Subcutaneous abdominal adipose tissue (tissue), 5 donors: Measurements from ENCODE around the gene SH3RF3.

Source experiments
- H3K27ac ChIP-seq: one replicate; pipeline ENCODE4 v1.7.0; 2013; ENCODE audit warnings: low read depth, mild to moderate bottlenecking, inconsistent platforms, low read length, moderate library complexity
- H3K27me3 ChIP-seq, 5 donors: one replicate each; pipeline ENCODE4 v1.7.0; 2013; ENCODE audit warnings: low read length in 5 of 5, inconsistent platforms in 1 of 5; ENCODE audit not compliant: control insufficient read depth in 5 of 5, insufficient read depth in 4 of 5
- H3K36me3 ChIP-seq, 5 donors: one replicate each; pipeline ENCODE4 v1.7.0; 2013; ENCODE audit warnings: low read length in 5 of 5; ENCODE audit not compliant: control insufficient read depth in 5 of 5, insufficient read depth in 5 of 5
- H3K4me1 ChIP-seq, 5 donors: one replicate each; pipeline ENCODE4 v1.7.0; 2013; ENCODE audit warnings: low read length in 5 of 5, mild to moderate bottlenecking in 3 of 5, moderate library complexity in 1 of 5; ENCODE audit not compliant: control insufficient read depth in 5 of 5, insufficient read depth in 5 of 5
- H3K4me3 ChIP-seq, 5 donors: one replicate each; pipeline ENCODE4 v1.7.0; 2013; ENCODE audit warnings: low read length in 5 of 5, low read depth in 1 of 5
- H3K9ac ChIP-seq, 5 donors: one replicate each; pipeline ENCODE4 v1.7.0; 2013; ENCODE audit warnings: low read length in 5 of 5, mild to moderate bottlenecking in 4 of 5, moderate library complexity in 3 of 5
- H3K9me3 ChIP-seq, 5 donors: one replicate each; pipeline ENCODE4 v1.7.0; 2013; ENCODE audit warnings: low read length in 5 of 5; ENCODE audit not compliant: control insufficient read depth in 5 of 5
- donor health status: healthy.
- donor health status: healthy.
- donor health status: healthy.
- donor health status: healthy.
- donor health status: healthy.

SH3RF3 gene

GRCh38 chr2:109174626-109175349 lies 45.8 kb downstream of the SH3RF3 start:
- no peaks in the 10 kb centered on the region for H3K27me3 ChIP-seq
- H3K9ac ChIP-seq, result no peak overlapping the region
- peaks cover 12 to 58% (median 55%) of the 10 kb centered on the region in 5 donors for H3K4me1 ChIP-seq
- peaks cover 0 to 8% (median 6%) of the 10 kb centered on the region in 5 donors for H3K9me3 ChIP-seq
- no peak overlapping the region for H3K4me3 ChIP-seq
- no peaks in the 10 kb centered on the region for H3K36me3 ChIP-seq
- peak overlapping the region; percentile 74 for H3K27ac ChIP-seq

GRCh38 chr2:109175350-109175678 lies 46.3 kb downstream of the SH3RF3 start:
- H3K9me3 ChIP-seq, result peaks cover 0 to 8% (median 6%) of the 10 kb centered on the region in 5 donors
- H3K36me3 ChIP-seq, result no peaks in the 10 kb centered on the region
- H3K4me1 ChIP-seq, result peaks cover 12 to 58% (median 55%) of the 10 kb centered on the region in 5 donors
- no peaks in the 10 kb centered on the region for H3K27me3 ChIP-seq
- H3K4me3 ChIP-seq, result peak overlapping the region in 1 of 5 donors; percentile 4
- no peak overlapping the region for H3K27ac ChIP-seq
- H3K9ac ChIP-seq, result no peak overlapping the region

DNA sequence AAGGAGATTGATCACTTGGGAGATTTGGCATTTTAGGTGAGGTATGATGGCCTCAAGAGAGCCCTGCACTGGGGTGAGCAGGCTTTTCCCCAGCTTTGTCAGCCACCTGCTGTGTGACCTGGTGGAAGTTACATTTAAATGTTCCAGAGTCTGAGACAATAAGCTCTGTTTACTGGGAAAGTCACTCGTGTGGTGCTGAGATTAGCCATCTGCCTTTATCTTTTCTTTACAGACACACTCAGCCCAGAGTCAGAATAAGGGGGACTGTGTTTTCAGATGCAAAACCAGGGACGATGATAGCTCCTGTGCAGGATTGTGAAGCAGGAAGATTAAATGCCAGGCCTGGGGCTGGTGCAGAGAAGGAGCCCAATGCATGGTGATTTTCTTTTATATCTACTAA lies 47.9 kb downstream of the SH3RF3 start:
- H3K4me3 ChIP-seq, result no peak overlapping the region
- H3K36me3 ChIP-seq, result no peaks in the 10 kb centered on the region
- H3K27me3 ChIP-seq, result no peaks in the 10 kb centered on the region
- H3K9me3 ChIP-seq, result peaks cover 0 to 8% (median 6%) of the 10 kb centered on the region in 5 donors
- H3K27ac ChIP-seq, result no peak overlapping the region
- no peak overlapping the region for H3K9ac ChIP-seq
- H3K4me1 ChIP-seq, result peaks cover 12 to 47% (median 43%) of the 10 kb centered on the region in 5 donors

DNA sequence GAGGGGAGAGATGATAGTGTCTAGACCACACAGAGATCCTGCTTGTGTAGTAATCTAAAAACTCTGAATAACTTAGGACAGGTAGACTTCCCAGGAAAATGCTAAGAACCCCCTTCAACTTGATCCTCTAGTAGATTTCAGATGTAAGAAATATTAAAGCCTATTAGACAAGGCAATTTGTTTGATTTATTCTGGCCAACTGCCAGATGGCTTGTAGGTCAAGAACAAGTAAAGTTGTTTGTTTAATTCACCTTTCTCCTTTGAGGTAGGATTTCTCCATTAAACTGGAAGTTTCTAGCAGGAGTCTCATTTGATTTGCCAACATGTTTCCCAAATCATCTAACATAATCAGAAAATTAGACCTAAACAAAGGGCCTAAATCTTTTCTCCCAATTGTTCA lies 48.6 kb downstream of the SH3RF3 start:
- peaks cover 0 to 8% (median 6%) of the 10 kb centered on the region in 5 donors for H3K9me3 ChIP-seq
- no peak overlapping the region for H3K9ac ChIP-seq
- H3K36me3 ChIP-seq, result no peaks in the 10 kb centered on the region
- H3K27ac ChIP-seq, result no peak overlapping the region
- peaks cover 9 to 40% (median 36%) of the 10 kb centered on the region in 5 donors for H3K4me1 ChIP-seq
- no peak overlapping the region for H3K4me3 ChIP-seq
- no peaks in the 10 kb centered on the region for H3K27me3 ChIP-seq

GRCh38 chr2:109178968-109179367 lies 50.0 kb downstream of the SH3RF3 start:
- Histone ChIP-seq H3K36me3 (no peaks in the 10 kb centered on the region), H3K4me1 (peaks cover 4 to 27% (median 24%) of the 10 kb centered on the region in 5 donors), H3K27ac (no peak overlapping the region), H3K4me3 (no peak overlapping the region), H3K9ac (no peak overlapping the region), H3K27me3 (no peaks in the 10 kb centered on the region), H3K9me3 (peaks cover 0 to 8% (median 6%) of the 10 kb centered on the region in 5 donors)

GRCh38 chr2:109180786-109181185 lies 51.8 kb downstream of the SH3RF3 start:
- Histone ChIP-seq H3K27ac (no peak overlapping the region), H3K27me3 (no peaks in the 10 kb centered on the region), H3K36me3 (no peaks in the 10 kb centered on the region), H3K4me1 (peaks cover under 1 to 32% (median 19%) of the 10 kb centered on the region in 5 donors), H3K9ac (no peak overlapping the region), H3K9me3 (no peaks in the 10 kb centered on the region), H3K4me3 (no peak overlapping the region)

- Histone ChIP-seq H3K27ac (no peak overlapping the region), H3K4me3 (no peak overlapping the region), H3K36me3 (no peaks in the 10 kb centered on the region), H3K4me1 (peaks cover 5 to 28% (median 19%) of the 10 kb centered on the region in 5 donors), H3K9ac (no peak overlapping the region), H3K27me3 (no peaks in the 10 kb centered on the region), H3K9me3 (no peaks in the 10 kb centered on the region)
These were observed 53.4 kb downstream of the SH3RF3 start for GRCh38 chr2:109182426-109182825.

GRCh38 chr2:109183871-109184270 lies 54.9 kb downstream of the SH3RF3 start:
- Histone ChIP-seq H3K9ac (no peak overlapping the region), H3K4me1 (peaks cover 5 to 26% (median 15%) of the 10 kb centered on the region in 5 donors), H3K27me3 (no peaks in the 10 kb centered on the region), H3K36me3 (no peaks in the 10 kb centered on the region), H3K4me3 (no peak overlapping the region), H3K27ac (no peak overlapping the region), H3K9me3 (no peaks in the 10 kb centered on the region)

GRCh38 chr2:109184368-109184767 lies 55.4 kb downstream of the SH3RF3 start:
- no peak overlapping the region for H3K27ac ChIP-seq
- no peak overlapping the region for H3K4me3 ChIP-seq
- no peaks in the 10 kb centered on the region for H3K27me3 ChIP-seq
- no peaks in the 10 kb centered on the region for H3K36me3 ChIP-seq
- no peak overlapping the region for H3K9ac ChIP-seq
- H3K9me3 ChIP-seq, result no peaks in the 10 kb centered on the region
- H3K4me1 ChIP-seq, result peaks cover 5 to 26% (median 15%) of the 10 kb centered on the region in 5 donors

GRCh38 chr2:109185338-109185737 lies 56.3 kb downstream of the SH3RF3 start:
- H3K27ac ChIP-seq, result peak overlapping the region; percentile 80

More at GRCh38 chr2:109185338-109185737, 56.3 kb downstream of the SH3RF3 start:
- Histone ChIP-seq H3K9me3 (no peaks in the 10 kb centered on the region), H3K36me3 (no peaks in the 10 kb centered on the region), H3K4me1 (peaks cover 5 to 26% (median 15%) of the 10 kb centered on the region in 5 donors), H3K4me3 (no peak overlapping the region), H3K27me3 (no peaks in the 10 kb centered on the region), H3K9ac (no peak overlapping the region)
